Amniotic stem cell (primary cell): ENCODE data around the gene GLRA2.

Source experiments
- DNase-seq: peaks from one replicate; lab custom pipeline; 2025; lab: John Stamatoyannopoulos, UW

GLRA2 gene

DNA sequence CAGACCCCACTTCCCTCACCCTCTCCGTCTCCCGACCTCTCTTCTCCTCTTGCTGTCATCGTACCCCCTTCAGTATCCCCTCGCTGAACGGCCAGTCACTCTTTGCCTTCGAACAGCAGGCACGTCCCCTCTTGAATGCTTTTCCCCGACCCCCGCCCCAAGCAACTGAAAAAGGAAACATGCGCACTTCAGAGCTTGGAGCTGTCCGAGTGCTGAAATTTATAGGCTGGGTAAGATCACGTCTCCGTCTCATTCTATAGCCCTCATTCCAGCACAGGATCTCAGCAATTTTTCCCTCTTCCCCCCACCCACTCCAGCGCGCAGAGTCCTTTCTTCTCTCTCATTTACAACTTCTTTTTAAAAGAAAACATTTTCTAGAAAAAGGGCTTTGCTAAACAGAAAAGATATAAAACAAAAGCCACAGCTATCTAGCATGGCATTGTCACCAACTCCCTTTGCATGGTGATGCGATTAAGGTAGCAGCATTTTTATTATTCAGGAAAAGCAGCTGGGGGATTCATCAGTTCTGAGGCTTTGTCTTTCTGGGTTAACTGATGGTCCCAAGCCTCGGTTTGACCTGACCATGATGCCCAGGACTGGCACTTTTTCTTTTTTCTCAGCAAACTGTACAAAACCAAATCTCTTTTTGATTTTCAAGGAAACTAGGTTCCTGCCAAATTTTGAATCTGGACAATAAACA lies at the start of gene GLRA2:
Gene GLRA2, plus strand, starts transcription at position 247 of the 700 bp plus-strand sequence. CDS start 522 bp downstream, outside the sequence.
- DNase-seq = no peak

DNA sequence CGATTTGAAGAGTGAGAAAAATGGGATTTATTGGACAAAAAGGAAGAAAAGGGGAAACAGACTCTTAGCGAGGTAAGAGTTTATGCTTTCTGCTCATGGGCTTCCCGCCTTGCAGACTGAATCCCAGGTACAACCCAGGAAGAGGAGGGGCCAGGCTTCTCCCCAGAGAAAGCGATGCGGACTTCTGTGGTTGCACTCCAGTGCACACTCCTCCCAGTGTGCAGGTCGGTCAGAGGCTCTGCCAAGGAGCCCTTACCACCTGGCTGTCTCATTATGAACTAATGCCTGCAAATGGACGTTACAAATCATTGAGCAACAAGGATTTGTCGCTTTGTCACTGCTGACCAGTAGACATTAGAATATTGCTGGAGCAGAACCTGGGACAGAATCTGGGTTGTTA lies 39.9 kb upstream of the GLRA2 start:
- DNase-seq = no peak

DNA sequence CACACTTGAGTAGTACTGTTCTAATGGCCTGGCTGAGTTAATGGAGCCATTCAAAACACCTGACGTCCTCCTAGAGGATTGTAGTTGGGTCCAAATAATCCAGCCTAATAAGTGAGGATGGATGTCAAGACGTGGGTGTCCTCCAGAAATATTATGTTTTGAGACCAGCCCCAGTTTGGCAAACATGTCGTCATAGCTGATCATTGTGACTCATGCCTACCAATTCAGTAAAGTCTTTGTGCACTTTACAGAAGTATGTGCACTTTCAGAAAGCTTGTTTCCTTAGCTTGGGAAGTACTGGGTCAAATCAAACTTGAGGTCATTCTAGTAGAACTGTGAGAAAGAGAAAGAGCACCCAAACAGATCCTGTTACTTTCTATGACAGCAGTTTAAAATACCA lies 37.6 kb upstream of the GLRA2 start:
- no peak for DNase-seq

- no peak for DNase-seq
These were observed 32.7 kb upstream of the GLRA2 start for GRCh38 chrX:14496674-14497073.

GRCh38 chrX:14497184-14497666 lies 32.1 kb upstream of the GLRA2 start:
- DNase-seq = no peak

- DNase-seq = no peak
These were observed 28.0 kb upstream of the GLRA2 start for GRCh38 chrX:14501327-14501726.

DNA sequence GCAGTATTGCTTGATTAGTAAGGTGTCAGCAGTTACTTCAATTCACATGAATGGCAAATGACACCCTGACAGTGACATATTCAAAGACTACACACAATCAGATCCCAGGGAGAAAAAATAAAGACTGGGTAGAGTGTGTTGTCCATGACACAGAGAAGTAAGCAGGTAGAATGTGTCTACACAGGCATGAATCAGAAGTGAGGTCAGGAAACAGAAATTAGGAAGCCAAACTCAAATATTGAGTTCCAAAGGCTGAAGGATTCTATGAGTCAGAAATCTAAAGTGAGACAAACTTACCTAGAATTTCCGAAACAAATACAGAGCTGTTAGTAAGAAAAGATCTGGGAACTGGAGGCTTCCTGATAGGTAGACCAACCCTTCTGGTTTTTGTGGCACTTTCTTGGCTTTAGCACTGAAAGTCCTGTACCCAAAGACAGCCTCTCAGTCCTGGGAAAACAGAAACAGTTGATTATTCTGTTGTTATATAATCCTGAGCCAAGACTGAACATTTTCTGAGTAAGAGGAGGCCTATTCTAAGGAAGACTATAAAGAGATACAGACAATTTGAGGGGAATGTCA lies 24.3 kb upstream of the GLRA2 start:
- DNase-seq = no peak

DNA sequence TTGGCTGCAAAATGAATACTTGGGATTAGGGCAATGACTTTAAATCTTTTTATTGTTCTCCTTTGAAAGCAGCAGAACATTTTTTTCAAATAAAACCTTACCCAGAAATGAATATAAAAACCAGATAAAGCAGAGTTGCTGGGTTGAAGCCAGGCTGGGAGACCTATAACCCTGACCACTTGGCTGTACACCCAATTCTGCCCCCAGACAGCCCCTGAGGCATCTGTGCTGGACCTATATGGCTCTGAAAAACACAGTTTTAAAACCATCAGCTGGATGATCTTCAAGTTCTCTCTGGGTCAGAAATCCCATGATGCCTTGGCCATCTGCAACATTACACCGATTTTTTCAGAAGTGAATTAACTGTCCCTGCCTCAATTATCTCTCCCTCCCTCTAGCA lies 23.7 kb upstream of the GLRA2 start:
- no peak for DNase-seq

DNA sequence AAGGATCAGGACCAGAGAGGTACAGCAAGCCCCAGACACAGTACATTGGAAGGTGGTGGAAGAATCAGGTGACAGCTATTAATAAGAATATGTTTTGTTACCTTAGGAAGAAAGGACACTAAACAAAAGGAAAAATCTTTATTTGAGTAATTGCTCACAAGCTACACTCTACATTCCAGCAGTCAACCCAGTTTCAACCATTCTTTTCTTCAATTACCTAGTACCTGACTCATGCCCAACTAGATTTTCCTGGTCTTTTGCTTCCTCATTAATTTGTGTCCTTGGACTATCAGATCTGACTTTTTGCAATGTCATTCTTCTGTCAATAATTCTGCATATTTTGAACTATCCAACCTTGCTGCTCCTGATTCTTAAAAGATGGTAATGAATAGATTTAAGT lies 22.5 kb upstream of the GLRA2 start:
- DNase-seq = no peak

GRCh38 chrX:14508025-14508690 lies 21.2 kb upstream of the GLRA2 start:
- DNase-seq = no peak

DNA sequence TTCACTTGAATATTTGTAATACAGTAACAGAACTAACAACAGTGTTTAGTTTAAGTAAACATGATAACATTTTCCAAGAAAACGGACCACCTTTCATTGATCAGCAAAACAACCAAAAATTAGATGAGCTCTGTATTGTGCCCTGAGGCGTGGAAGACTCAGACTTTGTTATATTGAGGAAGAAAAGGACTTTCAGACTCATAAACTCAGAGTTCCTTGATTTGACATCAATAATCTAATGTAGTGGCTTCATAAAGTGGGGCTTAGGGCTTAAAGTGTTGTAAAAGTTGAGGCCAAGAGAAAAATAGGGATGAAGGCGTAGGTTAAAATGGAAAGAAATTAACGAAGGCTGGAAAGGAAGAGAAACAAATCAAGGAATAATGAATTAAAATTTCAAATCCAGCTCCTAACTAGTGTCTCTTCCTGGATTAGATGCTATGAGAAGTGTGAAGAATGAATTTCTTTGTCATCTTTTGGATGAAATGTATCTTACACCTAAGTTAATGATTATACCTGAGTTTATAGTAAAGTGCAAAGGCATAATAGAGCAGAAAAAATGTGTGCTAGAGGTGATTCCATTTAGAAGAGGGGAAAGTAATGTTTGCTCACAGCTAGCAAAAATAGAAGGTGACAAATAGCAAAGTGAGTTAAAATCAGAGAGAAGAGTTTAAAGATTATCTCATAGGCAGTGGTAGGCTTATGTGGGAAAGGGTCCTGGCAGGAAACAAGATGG lies 19.8 kb upstream of the GLRA2 start:
- DNase-seq = no peak

DNA sequence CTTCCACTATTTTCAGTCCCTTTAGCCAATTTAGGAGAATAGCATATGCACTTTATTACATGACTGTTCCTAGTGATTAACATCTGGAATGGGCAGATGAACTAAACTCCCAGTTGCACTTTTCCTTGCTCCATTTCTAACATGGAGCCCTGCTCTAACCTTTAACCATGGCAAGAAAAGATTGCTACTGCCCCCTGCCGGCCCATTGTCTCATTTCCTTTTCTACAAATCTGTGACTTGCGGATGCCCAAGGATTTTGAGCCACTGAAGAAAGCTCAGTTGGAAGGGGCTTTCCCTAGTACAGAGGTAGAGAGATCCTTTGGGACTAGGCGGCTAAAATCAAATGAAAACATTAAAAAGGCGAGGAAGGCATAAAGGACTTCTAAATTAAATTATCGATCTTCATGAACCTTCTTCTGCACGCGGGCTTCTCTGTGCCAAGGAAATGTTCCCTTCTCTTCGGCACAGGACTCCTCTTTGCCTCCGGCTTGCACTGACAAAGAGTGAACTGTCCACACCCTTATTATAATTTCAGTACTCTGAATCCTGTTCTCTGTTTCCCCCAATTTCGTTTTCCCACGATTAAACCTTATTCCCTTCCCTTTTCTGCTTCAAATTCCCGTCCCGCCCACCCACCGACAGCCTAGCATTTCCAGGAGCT lies 577 bp upstream of the GLRA2 start:
- DNase-seq = no peak

DNA sequence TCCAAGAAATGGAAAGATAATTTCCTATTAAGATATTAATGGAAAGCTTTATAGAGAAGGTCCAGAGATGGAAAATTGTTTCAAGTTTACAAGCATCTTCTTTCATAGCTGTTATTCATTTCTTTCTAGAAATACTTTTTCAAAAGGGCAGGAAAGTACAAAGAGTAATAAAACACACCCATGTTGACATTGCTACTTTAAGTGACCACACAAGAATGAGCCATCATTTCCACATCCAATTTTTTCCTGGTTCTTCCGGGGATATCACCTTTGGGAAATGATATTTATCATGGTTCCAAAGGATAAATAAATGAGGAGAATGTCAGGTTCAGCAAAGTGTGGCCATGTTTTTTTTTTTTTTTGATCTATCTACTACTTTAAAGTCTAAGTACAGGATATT lies 4.5 kb downstream of the GLRA2 start:
- no peak for DNase-seq

- no peak for DNase-seq
These were observed 16.9 kb downstream of the GLRA2 start for GRCh38 chrX:14546190-14546589.

DNA sequence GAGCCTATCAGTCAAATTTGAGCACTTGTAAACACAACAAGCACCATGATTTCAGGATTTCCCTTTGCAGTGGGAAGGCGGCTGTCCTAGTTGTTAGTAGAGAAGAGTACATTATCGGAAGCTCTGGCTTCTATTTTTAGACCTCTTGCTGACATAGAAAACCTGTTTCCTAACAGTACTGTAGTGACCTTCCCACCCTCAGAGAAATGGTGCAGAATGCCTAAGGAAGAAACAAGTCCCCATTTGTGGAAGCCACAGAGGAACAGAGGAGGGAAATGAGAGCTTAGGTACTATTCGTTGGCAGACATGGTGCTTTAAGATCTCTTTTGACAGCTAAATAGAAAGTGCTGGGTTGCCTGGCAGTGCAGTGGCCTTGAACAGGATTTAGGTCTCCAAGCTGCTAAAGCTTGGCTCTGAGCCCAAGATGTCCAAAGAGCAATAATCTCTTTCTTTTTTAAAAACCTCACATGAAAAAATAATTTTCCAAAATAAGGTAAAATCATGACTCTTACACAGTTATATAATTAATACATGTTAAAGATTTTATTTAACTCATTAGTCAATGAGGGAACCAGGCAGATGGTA lies 24.9 kb downstream of the GLRA2 start:
- no peak for DNase-seq

DNA sequence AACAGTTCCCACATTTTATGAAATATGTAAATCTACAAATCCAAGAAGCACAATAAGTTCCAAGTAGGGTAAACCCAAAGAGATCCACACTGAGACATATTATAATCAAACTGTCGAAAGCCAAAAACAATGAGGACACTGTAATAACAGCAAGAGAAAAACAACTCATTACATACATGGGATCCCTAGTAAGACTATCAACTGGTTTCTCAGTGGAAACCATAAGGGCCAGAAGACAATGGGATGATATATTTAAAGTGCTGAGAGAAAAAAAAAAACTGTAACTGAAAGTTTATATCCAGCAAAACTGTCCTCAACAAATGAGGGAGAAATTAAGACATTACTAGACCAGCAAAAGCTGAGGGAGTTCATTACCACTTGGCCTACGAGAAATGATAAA lies 34.7 kb downstream of the GLRA2 start:
- no peak for DNase-seq

GRCh38 chrX:14573161-14573560 lies 43.8 kb downstream of the GLRA2 start:
- no peak for DNase-seq

DNA sequence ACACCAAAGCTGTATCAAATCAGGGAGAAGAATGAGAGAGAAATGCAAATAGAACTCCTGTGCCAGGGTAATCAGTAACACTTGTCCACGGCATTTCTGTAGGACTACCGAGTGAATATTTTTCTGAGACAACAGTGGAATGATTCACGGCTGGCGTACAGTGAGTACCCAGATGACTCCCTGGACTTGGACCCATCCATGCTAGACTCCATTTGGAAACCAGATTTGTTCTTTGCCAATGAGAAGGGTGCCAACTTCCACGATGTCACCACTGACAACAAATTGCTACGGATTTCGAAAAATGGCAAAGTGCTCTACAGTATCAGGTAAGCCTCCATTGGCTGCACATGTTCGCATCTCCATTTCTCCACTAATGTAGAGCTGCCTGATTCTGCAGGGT lies 51.7 kb downstream of the GLRA2 start:
- no peak for DNase-seq

- DNase-seq = no peak
These were observed 55.2 kb downstream of the GLRA2 start for GRCh38 chrX:14584548-14584947.

DNA sequence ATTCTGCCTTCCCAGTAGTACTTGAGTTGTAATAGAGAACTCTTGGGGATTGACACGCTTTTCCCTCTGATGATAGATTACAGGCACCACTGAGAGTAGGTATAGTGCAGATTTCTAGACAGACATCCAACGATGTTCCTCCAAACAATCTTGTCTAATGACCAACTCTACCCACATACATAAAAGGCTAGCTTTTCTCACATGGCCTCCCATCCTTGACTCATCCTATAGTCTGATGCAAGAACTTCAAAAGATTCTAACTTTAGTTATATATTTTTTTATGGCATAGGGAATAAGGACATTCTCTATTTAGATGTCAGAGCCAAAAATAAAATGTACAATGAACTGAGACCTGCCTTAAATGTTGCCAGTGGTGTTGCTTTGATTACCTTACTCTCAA lies 60.9 kb downstream of the GLRA2 start:
- DNase-seq = no peak

DNA sequence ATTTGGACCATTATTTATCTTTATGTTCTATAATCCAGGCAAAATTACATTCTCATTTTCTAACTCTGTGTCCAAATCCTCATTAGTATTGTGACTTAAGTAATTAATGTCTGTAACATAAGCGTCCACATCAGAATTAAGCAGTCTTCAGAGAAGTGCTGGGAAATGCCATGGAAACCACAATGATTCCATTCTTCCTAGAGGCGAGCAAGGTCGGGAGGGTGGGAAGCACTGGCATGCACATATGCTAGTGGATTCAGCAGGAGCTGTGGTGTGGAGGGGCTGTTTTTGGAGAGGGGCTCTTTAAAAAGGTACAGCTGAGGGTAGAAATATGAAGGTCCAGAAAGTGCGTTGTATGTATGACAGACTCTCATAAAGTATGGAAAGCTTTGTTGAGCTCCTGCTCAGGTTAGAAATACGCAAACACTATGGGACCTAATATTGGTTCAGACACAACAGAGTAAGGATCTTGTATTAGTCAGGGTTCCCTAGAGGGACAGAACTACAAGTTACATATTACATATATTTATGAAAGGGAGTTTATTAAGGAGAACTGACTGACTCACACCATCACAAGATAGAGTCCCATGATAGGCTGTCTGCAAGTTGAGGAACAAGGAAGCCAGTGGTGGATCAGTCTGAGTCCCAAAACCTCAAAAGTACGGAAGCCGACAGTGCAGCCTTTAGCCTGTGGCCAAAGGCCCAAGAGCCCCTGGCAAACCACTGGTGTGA lies 61.5 kb downstream of the GLRA2 start:
- DNase-seq = no peak
